Lower leg skin (tissue), 4 donors: Measurements from ENCODE around the gene FILIP1L. TPM values are rescaled to one million over a fixed set of nuclear protein-coding genes. Genes with fewer than 3 reads are reported as not detected.

Experiments used
- DNase-seq, 2 donors: peaks; one replicate each; pipeline ENCODE4 v3.0.0-alpha.2; 2019; ENCODE audit warnings: low spot score in 2 of 2
- H3K4me3 ChIP-seq: fragments of 200-600 bp; sonication (generic); 2 replicates; pipeline ENCODE4 v1.5.1; 2017; ENCODE audit warnings: mild to moderate bottlenecking, low read depth; ENCODE audit not compliant: poor library complexity, severe bottlenecking
- CTCF ChIP-seq, 3 donors: fragments of 450-650 bp; IDR thresholded peaks; one replicate each; pipeline ENCODE4 v1.5.1; 2016; ENCODE audit warnings: antibody characterized with exemption in 3 of 3, mild to moderate bottlenecking in 3 of 3, moderate library complexity in 2 of 3
- POLR2A ChIP-seq, 2 donors: fragments of 450-650 bp; IDR thresholded peaks; one replicate each; pipeline ENCODE4 v1.6.1; 2016 to 2017; ENCODE audit warnings: antibody characterized with exemption in 2 of 2, mild to moderate bottlenecking in 1 of 2, moderate library complexity in 1 of 2
- WGBS, 2 donors: methylation state at CpG; one replicate each; pipeline ENCODE4 v1.1.5; 2018; 5-methylcytosine and 5-hydroxymethylcytosine counted together
- intact Hi-C: fragments of 100-400 bp; cut with DNase I; formaldehyde crosslinking; loops from one replicate; pipeline ENCODE4 v1.15.0; 2023; ENCODE audit warnings: low total_unique reads
- total RNA-seq, 4 donors: library from RNA; depleted of rRNA; stranded (reverse); fragments of >200 nt; gene quantifications; one replicate each; pipeline ENCODE4 v1.1.0, GENCODE V29; 2016

FILIP1L gene
- total RNA-seq, 4 donors from 2014 or later = 17.5 to 33.9 (median 22.1) TPM

- WGBS, 2 donors = 84 to 90% methylated on average over 3 of the region's 3 CpGs
- TF ChIP-seq CTCF (IDR thresholded peaks at IDR 0.05) (no peak), POLR2A (IDR thresholded peaks at IDR 0.05) (no peak)
These were observed 166.9 kb downstream of the FILIP1L start for GRCh38 chr3:99947356-99947755.

DNA sequence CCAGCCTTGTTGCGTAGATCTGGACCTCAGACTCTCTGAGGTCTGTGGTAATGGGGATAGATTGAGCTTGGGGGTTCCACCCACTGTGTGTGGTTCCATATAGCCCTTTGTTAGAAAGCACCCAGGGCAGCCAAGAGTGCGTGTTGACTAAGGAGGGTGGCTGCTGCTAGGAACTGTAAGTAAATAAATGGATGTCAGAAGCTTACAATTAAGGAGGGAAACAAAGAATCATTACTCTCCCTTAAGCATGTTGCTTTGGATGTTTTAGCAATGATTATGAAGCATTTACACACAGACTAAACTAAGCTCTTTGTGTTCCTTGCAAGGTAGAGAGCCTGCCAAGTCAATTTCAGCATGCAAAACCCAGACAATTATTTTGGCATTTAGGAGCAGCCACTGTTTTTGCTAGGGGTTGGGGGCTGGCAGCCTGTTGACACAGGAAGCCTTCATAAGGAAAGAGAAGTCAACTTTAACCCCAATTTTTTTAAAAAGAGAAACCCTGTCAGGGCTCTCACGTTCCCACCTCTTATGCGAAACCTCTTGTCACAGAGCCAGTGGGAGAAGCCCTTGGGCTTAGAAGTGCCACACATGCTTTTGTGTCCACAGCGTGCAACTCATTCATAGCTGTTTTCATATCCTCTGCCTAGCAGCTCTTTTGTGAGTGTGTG, 168.8 kb downstream of the FILIP1L start:
- DNase-seq = no peak
- H3K4me3 ChIP-seq = no peak overlapping the region
- intact Hi-C loops = no loop called here
- 25% methylated on average over 5 of the region's 5 CpGs for WGBS, 2 donors
- TF ChIP-seq CTCF (IDR thresholded peaks at IDR 0.05) (no peak), POLR2A (IDR thresholded peaks at IDR 0.05) (no peak)

More at GRCh38 chr3:99947356-99947755, 166.9 kb downstream of the FILIP1L start:
- intact Hi-C loops = no loop called here
- H3K4me3 ChIP-seq = no peak overlapping the region
- no peak for DNase-seq

DNA sequence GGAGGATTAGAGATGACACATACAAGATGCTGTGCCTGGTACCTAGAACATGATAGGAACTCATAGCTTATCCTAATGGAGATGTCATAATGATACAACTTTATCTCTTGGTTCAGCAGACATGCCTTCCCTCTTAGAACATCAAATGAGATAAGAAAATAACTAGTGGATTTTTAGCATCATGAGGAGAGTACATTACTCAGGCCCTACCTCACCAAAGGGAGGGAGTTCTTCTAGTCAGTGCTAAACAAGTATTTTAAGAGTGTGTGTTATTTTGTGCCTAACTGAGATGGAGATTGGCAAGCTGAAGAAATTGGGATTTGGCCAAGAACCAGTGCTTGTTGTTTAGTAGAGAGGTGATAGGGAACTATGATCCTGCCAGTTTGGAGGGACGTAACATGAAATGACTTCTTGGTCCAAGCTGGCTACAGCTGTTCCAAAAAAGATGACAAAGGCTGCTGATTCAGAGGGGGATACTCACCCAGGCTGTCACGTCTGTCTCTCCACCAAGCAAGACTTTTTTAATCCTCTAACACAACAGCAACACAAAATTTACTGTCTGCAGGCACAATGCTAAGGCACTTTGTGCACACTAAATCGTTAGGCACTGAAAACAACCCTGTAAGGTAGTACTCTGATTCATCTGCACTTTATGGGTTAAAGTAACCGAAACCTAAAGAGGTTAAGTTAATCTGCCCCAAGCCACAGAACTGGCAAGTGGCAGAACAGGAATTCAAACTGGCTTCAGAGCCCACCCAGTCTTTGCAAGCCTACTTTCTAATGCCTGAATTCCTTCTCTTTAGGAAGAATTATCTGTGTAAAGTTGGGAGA, 170.2 kb downstream of the FILIP1L start:
- H3K4me3 ChIP-seq = no peak overlapping the region
- no peak for TF ChIP-seq POLR2A (IDR thresholded peaks at IDR 0.05)
- TF ChIP-seq CTCF (IDR thresholded peaks at IDR 0.05) = no peak
- intact Hi-C loops = no loop called here
- WGBS, 2 donors = 47 to 50% methylated on average over 4 of the region's 4 CpGs
- no peak for DNase-seq

- intact Hi-C loops = no loop called here
- TF ChIP-seq POLR2A (IDR thresholded peaks at IDR 0.05) (no peak), CTCF (IDR thresholded peaks at IDR 0.05) (no peak)
- WGBS, 2 donors = 58 to 74% methylated on average over 1 of the region's 1 CpG
- no peak for DNase-seq
- H3K4me3 ChIP-seq = no peak overlapping the region
These were observed 173.1 kb downstream of the FILIP1L start for GRCh38 chr3:99941211-99941610.

- H3K4me3 ChIP-seq = no peak overlapping the region
- TF ChIP-seq CTCF (IDR thresholded peaks at IDR 0.05) = no peak
- WGBS, 2 donors = 82 to 84% methylated on average over 2 of the region's 2 CpGs
- no peak for DNase-seq
- intact Hi-C loops = no loop called here
These were observed 174.0 kb downstream of the FILIP1L start for GRCh38 chr3:99940350-99940749.
